ENCODE results near the gene RPS3. TPM values are rescaled to one million over a fixed set of nuclear protein-coding genes. Genes with fewer than 3 reads are reported as not detected.
A peak's percentile ranks its signal among the peaks of the same experiment; 100 is the strongest.

RPS3 gene
- total and polyA plus RNA-seq, 2 of the 13 experiments (the other 11 are each of a cell fraction or from before 2014, with no cell fraction given): 2,143 to 3,616 TPM

- TF ChIP-seq SKIL (CRISPR knock-in tag; IDR thresholded peaks at IDR 0.05; ENCODE audit: borderline replicate concordance) (peak; percentile 66; the same call in 1 of the 2 replicates), SPEN (CRISPR knock-in tag; IDR thresholded peaks at IDR 0.05; ENCODE audit: low read depth) (no peak; the same call in 1 of the 2 replicates), ZBTB7B (CRISPR knock-in tag; IDR thresholded peaks at IDR 0.05) (no peak), ZBTB8A (CRISPR knock-in tag; IDR thresholded peaks at IDR 0.05; ENCODE audit: borderline replicate concordance, low read depth) (no peak), ZNF432 (CRISPR knock-in tag; IDR thresholded peaks at IDR 0.05; ENCODE audit: borderline replicate concordance) (no peak), ZNF510 (CRISPR knock-in tag; IDR thresholded peaks at IDR 0.05; ENCODE audit: low read depth) (no peak), RARG (CRISPR knock-in tag; IDR thresholded peaks at IDR 0.05; ENCODE audit: low read depth) (no peak), ZNF121 (CRISPR knock-in tag; IDR thresholded peaks at IDR 0.05) (no peak), GTF2F1 (IDR thresholded peaks at IDR 0.05; ENCODE audit: low read length) (no peak), ZFP37 (CRISPR knock-in tag; IDR thresholded peaks at IDR 0.05; ENCODE audit: borderline replicate concordance) (no peak), SMYD3 (CRISPR knock-in tag; IDR thresholded peaks at IDR 0.05) (no peak), AGO2 (optimal IDR thresholded peaks at IDR 0.05; ENCODE audit: low read depth, low read length) (no peak), ZNF10 (CRISPR knock-in tag; IDR thresholded peaks at IDR 0.05; ENCODE audit: borderline replicate concordance, low read depth) (no peak), KLF15 (CRISPR knock-in tag; IDR thresholded peaks at IDR 0.05; ENCODE audit: borderline replicate concordance) (no peak), CREB1 (IDR thresholded peaks at IDR 0.05) (no peak), CREB1 (CRISPR knock-in tag; IDR thresholded peaks at IDR 0.05) (no peak), FOXC1 (CRISPR knock-in tag; IDR thresholded peaks at IDR 0.05; ENCODE audit: borderline replicate concordance) (0 out of 2 replicates have a peak, but pooled peaks have one; percentile 58), MEIS1 (CRISPR knock-in tag; IDR thresholded peaks at IDR 0.05; ENCODE audit: borderline replicate concordance) (0 out of 2 replicates have a peak, but pooled peaks have one; percentile 70), ZNF431 (CRISPR knock-in tag; IDR thresholded peaks at IDR 0.05; ENCODE audit: borderline replicate concordance, low read depth) (no peak), AHR (CRISPR knock-in tag; IDR thresholded peaks at IDR 0.05) (no peak), ELK4 (CRISPR knock-in tag; IDR thresholded peaks at IDR 0.05; ENCODE audit: borderline replicate concordance) (no peak), ZNF639 (CRISPR knock-in tag; conservative IDR thresholded peaks at IDR 0.05) (no peak), RCOR2 (CRISPR knock-in tag; IDR thresholded peaks at IDR 0.05) (no peak), CC2D1A (CRISPR knock-in tag; IDR thresholded peaks at IDR 0.05) (no peak), ZNF468 (CRISPR knock-in tag; IDR thresholded peaks at IDR 0.05) (no peak), HINFP (CRISPR knock-in tag; IDR thresholded peaks at IDR 0.05; ENCODE audit: low read depth) (no peak)
Observed at GRCh38 chr11:75349521-75350116, 49.7 kb upstream of the RPS3 start (continued).

All from HepG2 (cell line).